Sigmoid colon (tissue), 4 donors: Measurements from ENCODE around the gene DBNDD1.

ENCODE experiments used
- EP300 ChIP-seq, 4 donors: sonication (generic); formaldehyde crosslinking; IDR thresholded peaks; one replicate each; pipeline ENCODE4 v1.6.1; 2017; ENCODE audit warnings: antibody characterized with exemption in 4 of 4
- POLR2A ChIP-seq, 2 donors: fragments of 450-650 bp; IDR thresholded peaks; one replicate each; pipeline ENCODE4 v1.6.1; 2016; ENCODE audit warnings: antibody characterized with exemption in 2 of 2, mild to moderate bottlenecking in 2 of 2, moderate library complexity in 2 of 2
- POLR2AphosphoS5 ChIP-seq, 4 donors: sonication (generic); formaldehyde crosslinking; IDR thresholded peaks; one replicate each; pipeline ENCODE4 v1.6.1; 2017; ENCODE audit warnings: antibody characterized with exemption in 4 of 4
- TF ChIP-seq, protein P1 (sequence below), 4 experiments: fragments of 450-650 bp in 3 of 4; fragments of 200-600 bp in 1 of 4; IDR thresholded peaks; one replicate each; pipeline ENCODE4 v1.5.1; 2016 to 2019; ENCODE audit warnings: antibody characterized with exemption in 4 of 4, mild to moderate bottlenecking in 3 of 4, moderate library complexity in 2 of 4

DNA sequence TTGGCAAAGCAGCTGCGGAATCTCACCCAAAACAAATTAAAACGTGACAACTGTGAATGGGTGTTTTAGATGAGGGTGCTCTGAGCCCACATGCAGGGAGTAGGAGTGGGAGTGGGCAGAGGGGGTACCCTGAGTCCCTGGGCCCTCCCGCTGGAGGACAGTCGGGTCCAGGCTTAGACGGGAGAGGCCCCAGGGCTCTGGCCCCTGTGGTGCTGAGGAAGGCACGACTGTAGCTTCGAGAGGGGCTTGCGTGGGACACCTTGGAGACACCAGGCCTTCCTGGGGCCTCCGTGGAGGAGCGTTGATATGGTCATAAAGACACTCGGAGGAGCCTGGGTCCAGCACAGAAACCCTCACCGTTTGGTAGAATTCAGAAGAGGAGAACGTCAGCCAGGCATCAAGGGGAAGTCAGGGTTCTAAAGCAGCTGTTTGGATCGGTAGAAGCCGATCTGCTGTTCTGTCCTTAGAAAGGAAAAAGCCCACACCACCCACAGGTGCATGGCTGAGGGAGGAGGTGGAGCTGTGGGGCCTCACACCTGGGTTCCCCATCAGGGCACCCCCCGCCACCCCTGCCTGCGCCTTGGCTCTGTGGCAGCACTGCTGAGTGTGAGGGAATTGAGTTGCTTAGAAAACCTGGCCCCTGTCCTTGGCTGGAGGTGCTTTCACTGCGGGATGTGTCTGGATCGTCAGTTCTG lies 18.4 kb downstream of the DBNDD1 start:
- TF ChIP-seq, protein P1, sequence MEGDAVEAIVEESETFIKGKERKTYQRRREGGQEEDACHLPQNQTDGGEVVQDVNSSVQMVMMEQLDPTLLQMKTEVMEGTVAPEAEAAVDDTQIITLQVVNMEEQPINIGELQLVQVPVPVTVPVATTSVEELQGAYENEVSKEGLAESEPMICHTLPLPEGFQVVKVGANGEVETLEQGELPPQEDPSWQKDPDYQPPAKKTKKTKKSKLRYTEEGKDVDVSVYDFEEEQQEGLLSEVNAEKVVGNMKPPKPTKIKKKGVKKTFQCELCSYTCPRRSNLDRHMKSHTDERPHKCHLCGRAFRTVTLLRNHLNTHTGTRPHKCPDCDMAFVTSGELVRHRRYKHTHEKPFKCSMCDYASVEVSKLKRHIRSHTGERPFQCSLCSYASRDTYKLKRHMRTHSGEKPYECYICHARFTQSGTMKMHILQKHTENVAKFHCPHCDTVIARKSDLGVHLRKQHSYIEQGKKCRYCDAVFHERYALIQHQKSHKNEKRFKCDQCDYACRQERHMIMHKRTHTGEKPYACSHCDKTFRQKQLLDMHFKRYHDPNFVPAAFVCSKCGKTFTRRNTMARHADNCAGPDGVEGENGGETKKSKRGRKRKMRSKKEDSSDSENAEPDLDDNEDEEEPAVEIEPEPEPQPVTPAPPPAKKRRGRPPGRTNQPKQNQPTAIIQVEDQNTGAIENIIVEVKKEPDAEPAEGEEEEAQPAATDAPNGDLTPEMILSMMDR (IDR thresholded peaks at IDR 0.05) = no peak
- TF ChIP-seq EP300 (IDR thresholded peaks at IDR 0.05) (no peak), POLR2A (IDR thresholded peaks at IDR 0.05) (no peak), POLR2AphosphoS5 (IDR thresholded peaks at IDR 0.05) (no peak)
